GM18867 (cell line): ENCODE measurements around the gene CELA2A.
"Not testable (repeated sequence)": the region's sequence is repeated elsewhere in the genome, so short reads cannot be mapped to it uniquely, and the experiment has no call there.

Experiments
- ATAC-seq: cut with Tn5 transposase; IDR thresholded peaks from one replicate; pipeline ENCODE4 v1.9.1; 2021; ENCODE audit warnings: mild to moderate bottlenecking, moderate library complexity; ENCODE audit not compliant: unreplicated experiment

CELA2A gene

DNA sequence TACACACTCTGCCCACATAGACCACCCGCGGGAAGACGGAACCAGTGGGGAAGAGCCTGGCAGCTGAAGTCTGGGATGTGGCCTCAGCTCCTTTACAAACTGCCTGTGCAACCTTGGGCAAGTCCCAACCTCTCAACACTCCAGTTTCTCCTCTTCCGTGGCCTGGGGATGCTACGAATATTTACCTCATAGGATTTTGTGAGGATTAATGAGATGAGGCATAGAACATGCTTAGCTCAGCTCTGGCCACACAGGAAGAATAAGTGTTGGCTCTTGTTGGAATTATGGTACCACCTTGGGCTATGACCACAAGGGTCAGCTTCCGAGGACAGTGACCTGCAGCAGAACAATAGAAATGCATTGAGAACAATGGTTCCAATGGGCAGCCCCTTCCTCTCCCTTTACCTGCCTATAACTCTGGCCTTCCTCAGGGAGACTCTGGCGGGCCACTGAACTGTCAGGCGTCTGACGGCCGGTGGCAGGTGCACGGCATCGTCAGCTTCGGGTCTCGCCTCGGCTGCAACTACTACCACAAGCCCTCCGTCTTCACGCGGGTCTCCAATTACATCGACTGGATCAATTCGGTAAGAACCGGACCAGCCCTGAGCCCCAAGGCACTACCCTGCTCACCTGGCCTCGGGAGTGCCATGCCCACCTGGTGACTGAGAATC, 10.6 kb downstream of the CELA2A start:
- not testable (repeated sequence) for ATAC-seq

DNA sequence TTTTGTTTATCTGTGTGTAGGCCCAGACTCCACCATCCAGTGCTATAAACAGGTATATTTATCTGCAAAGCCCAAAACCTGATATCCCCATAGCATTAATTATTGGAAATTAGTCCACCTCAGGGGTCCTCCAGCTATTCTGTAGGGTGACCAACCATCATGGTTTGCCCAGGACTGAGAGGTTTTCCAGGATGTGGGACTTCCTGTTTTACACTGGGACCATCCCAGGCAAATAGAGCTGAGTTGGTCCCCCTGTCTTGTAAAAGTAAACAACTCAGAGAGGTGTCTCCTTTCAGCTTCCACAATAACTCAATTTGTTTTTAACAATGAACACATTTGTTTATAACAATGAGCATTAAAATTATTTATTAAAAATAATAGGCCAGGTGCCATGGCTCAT, 11.6 kb downstream of the CELA2A start:
- no peak for ATAC-seq

GRCh38 chr1:15469361-15469760, 12.8 kb downstream of the CELA2A start:
- ATAC-seq, result no peak

- not testable (repeated sequence) for ATAC-seq
Observed at GRCh38 chr1:15469821-15470448, 13.4 kb downstream of the CELA2A start.

GRCh38 chr1:15471067-15471466, 14.5 kb downstream of the CELA2A start:
- ATAC-seq, result not testable (repeated sequence)

GRCh38 chr1:15471723-15472122, 15.2 kb downstream of the CELA2A start:
- ATAC-seq, result not testable (repeated sequence)

- ATAC-seq, result no peak
Observed at GRCh38 chr1:15472587-15472986, 16.1 kb downstream of the CELA2A start.

- ATAC-seq, result no peak
Observed at GRCh38 chr1:15475752-15476314, 19.3 kb downstream of the CELA2A start, which contains the start of gene CELA2B. TSS of gene CELA2B (plus strand) at chr1:15476104. CDS start at chr1:15476126, 22 bp downstream.

DNA sequence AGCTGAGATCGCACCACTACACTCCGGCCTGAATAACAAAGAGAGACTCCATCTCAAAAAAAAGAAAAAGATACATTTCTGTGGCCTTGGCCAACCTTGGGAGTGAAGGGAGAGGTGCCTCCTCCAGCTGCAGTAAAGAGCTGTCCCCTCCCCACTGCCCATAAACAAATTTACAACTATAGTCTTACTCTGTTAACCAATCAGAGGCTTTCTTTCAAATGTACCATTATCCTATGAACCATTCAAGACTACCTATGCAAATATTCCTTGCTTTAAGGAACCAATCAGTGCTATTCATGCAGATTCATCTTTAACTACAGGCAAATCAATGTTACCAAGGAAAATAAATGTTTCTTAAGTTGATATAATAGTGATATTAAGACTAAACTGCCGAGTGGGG, 20.4 kb downstream of the CELA2A start:
- ATAC-seq, result no peak

- no peak for ATAC-seq
Observed at GRCh38 chr1:15477646-15478212, 21.2 kb downstream of the CELA2A start.

DNA sequence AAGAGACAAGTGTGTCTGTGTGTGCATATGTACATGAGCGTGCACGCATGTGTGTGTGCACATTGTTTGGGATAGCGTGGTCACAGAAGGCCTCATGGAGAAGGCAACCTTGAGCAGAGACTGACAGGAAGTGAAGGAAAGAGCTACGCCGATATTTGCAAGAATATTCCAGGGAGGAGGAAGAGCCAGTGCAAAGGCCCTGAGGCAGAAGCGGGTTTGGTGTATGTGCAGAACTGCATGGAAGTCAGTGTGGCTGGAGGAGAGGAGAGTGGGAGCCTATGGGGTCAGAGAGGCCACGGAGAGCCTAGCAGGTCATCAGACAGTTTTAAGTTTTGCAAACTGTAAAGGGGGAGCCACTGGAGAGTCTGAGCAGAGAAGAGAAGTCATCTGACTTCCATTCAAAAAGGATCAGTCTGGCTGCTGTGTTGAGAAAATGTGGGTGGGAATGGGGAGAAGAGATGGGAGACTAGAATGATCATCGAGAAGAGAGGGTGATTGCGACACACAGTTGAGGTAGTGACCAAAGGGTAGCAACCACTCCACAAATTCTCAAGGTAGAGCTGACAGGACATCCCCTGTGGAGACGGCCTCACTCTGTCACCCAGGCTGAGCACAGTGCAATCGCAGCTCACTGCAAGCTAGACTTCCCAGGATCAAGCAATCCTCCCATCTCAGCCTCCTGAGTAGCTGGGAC, 23.3 kb downstream of the CELA2A start:
- no peak for ATAC-seq

- ATAC-seq, result not testable (repeated sequence)
Observed at GRCh38 chr1:15482455-15482854, 25.9 kb downstream of the CELA2A start.

DNA sequence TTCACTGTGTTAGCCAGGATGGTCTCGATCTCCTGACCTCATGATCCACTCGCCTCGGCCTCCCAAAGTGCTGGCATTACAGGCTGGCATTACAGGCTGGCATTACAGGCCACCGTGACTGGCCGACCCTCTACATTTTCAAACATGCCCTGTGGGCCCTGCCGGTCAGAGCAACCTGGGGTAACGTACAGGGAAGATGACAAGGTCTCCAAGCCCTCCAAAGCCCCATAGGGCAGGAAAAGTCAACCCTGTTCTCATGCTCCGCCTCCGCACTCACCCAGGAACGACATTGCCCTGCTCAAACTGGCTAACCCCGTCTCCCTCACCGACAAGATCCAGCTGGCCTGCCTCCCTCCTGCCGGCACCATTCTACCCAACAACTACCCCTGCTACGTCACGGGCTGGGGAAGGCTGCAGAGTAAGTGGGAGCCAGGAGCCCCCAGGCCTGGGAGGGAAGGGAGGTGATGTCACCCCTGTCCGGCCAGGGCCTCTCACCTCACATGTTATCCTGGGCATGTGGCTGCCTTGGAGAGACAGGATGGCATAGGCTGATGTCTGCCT, 26.5 kb downstream of the CELA2A start:
- ATAC-seq, result not testable (repeated sequence)

- ATAC-seq, result no peak
Observed at GRCh38 chr1:15483971-15484370, 27.4 kb downstream of the CELA2A start.

- not testable (repeated sequence) for ATAC-seq
Observed at GRCh38 chr1:15484443-15484842, 27.9 kb downstream of the CELA2A start.

DNA sequence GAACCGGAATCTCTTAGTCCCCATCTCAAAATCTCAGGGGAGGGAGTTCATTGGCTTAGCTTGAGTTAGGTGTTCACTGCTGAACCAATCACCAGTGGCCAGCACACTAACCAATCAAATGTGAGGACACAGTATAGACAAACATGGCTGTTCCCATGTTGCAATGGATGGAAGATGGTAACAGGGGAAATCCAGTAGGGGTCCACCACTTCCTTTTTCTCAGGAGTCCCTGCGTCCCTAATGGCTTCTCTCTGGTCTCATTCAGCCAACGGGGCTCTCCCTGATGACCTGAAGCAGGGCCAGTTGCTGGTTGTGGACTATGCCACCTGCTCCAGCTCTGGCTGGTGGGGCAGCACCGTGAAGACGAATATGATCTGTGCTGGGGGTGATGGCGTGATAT, 29.1 kb downstream of the CELA2A start:
- no peak for ATAC-seq

- not testable (repeated sequence) for ATAC-seq
Observed at GRCh38 chr1:15486844-15487610, 30.5 kb downstream of the CELA2A start.

GRCh38 chr1:15488371-15488770, 31.8 kb downstream of the CELA2A start:
- ATAC-seq, result no peak

DNA sequence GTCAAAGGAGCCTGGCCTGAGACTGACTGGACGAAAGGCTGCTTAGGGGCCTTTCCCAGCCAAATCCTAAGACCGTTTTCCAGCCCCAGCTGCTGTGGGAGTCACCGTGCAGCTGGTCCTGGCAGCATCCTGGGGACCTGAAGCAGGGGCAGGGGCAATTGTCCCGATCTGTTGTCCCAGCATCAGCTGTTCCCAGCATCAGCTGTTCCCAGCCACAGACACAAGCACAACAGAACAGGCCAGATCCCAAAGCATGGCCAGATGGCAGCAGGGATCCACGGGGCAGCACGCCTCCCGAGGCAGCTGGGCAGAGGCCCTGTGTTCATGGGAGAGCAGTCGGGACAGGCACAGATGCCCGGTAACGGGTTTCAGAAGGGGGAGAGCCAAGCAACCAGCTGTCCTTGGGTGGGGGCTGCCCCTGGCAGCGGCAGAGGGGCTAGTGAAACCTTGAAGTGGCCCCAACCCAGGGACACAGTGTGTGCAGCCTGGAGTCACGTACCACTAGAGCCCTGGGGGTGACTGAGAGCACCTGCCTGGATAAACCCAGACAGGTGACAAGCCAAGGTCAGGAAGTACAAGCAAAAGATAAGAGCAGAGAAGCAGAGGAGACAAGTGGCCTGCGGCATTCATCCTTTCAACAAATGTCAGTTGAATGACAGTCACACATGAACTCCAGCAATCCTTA, 32.7 kb downstream of the CELA2A start:
- no peak for ATAC-seq

- ATAC-seq, result not testable (repeated sequence)
Observed at GRCh38 chr1:15491010-15491409, 34.5 kb downstream of the CELA2A start.
